ENCODE results near the gene RHOBTB3.
"Not testable (repeated sequence)": the region's sequence is repeated elsewhere in the genome, so short reads cannot be mapped to it uniquely, and the experiment has no call there.

Gene RHOBTB3

DNA sequence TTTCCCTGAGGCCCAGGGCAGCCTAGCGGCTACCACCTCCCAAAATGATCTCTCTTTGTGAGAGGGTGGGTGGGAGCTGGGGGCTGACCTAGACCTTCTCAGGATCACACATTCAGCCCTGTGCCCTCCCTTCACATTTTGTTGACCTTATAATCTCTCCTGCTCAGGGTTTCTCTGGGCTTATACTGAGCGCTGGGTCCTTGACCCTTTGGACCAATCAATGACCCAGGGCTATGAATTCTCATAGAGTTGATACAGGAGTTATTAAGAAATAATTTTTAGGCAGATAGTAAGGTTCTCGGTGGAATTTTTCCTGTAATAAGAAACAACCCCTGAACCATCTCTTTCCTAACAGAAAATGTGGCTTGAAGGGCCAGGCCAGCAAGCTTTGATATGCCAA is 69.4 kb downstream of the RHOBTB3 start:
- no peak for DNase-seq (ENCODE audit: low read depth in 2 of 2)

DNA sequence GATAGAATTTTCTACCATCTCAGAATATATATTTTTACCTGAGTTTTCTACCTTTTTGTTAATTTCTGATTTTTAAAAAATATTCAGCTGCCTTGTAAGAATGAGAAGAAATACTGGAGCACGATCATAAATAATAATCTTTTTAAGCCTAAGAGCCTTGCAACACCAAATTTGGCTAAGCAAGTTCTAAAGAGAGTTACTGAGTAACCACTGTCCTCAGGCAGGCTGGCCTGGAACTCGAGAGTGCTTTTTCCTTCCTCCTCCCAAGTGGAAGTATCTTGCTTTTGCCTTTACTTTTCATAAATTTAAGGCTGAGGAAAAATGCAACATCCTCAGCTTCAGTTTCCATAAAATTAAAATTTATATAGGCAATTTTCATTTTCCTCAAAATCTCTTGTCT is 70.4 kb downstream of the RHOBTB3 start:
- DNase-seq (ENCODE audit: low read depth in 2 of 2): no peak

DNA sequence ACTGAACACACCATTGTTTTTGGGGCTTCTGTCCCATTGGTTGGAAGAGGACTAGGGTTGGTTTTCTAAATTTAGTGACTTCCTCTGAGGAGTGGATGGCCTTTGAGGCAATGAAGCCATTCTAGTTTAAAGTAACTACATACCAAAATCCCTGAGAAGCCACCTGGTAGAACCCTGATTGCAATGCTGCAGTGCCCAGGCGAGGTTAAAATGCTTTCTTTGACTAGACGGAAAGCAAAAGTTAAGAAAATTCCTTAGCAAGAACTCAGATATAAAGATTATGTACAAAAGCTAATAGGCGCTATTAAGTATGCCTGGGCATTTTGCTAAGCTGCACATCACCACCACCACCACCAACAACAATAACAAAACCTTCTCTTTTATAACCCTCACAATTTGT is 70.8 kb downstream of the RHOBTB3 start:
- no peak for DNase-seq (ENCODE audit: low read depth in 2 of 2)

DNA sequence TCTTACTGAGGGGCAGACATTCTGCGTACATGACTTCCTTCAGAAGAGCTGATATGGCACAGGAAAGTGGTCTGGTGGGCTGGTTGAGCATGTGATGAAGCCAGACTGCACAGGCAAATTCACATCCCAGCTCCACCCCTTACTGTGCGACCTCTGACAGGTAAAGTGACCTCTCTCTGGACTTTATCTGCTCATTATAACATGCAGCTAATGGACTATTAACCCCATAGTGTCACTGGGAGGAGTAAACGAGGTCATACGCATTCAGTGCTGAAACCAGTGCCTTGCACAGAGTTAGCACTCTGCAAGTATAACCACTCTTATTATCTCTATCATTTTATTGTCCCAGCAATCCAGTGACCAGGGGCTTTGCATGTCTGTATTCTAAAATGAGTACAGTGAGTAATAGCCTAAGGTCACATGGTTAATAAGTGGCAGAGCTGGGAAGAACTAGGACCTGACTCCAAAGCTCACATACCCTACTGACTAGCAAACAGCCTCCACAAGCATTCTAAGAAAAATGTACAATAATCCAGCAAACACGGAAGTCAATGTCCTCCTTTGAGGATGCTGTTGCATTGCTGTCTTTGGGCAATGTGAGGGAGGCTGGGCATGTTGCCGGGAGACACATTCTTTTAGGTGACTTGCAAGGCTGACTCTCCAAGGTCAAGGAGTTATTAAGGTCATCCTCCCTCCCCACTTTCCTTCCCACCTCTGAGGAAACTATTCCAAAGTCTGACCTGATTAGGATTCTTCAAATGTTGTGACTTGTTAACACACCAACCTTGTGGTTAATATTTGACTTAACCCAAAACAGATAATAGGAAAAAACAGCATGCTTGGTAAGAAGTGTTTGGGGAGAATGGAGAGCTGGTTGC is 72.4 kb downstream of the RHOBTB3 start:
- DNase-seq (ENCODE audit: low read depth in 2 of 2): no peak

DNA sequence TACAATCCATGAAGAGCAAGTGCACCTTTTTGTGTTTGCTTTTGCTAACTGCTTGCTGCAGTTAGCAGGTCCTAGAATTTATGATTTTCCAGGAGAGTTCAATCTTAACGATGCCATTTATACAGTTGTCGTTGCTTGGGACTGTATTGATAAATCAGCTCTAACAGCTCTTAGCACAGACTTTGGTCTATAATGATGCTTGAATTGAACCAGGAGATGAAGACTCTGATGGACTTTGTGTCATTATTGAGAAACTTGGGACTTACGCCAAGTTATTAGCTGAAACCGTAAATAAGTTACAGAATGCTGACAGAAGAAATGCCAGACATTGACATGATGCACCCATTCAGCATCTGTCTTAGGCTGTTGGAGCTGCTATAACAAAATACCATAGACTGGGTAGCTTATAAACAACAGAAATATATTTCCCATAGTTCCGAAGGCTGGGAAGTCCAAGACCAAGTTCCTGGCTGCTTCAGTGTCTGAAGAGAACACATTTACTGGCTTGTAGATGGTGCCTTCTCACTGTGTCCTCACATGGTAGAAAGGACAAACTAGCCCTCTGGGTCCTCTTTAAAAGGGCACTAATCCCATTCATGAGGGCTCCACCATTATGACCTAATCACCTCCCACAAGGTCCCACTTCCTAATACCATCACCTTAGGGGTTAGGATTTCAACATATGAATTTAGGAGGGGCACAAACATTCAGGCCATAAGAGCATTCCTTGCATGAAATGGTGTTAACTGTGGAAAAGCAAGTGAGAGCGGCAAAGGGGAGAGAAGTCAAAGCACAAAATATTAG is 73.8 kb downstream of the RHOBTB3 start:
- DNase-seq (ENCODE audit: low read depth in 2 of 2): no peak

DNA sequence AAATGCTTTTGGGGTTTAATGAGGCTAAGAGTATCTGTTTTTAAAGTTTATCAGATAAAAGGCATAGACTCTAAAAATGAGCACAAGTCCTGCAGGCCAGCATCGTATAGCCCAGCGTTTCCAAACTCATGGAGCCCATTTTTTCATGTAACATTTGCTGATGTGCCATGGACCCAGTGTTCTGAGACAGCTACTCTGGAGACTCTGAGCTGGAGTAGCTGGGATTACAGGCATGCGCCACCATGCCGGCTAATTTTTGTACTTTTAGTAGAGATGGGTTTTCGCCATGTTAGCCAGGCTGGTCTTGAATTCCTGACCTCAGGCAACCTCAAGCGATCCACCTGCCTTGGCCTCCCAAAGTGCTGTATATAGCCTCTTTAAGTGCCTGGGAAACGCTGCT is 75.6 kb downstream of the RHOBTB3 start:
- DNase-seq (ENCODE audit: low read depth in 2 of 2): no peak

DNA sequence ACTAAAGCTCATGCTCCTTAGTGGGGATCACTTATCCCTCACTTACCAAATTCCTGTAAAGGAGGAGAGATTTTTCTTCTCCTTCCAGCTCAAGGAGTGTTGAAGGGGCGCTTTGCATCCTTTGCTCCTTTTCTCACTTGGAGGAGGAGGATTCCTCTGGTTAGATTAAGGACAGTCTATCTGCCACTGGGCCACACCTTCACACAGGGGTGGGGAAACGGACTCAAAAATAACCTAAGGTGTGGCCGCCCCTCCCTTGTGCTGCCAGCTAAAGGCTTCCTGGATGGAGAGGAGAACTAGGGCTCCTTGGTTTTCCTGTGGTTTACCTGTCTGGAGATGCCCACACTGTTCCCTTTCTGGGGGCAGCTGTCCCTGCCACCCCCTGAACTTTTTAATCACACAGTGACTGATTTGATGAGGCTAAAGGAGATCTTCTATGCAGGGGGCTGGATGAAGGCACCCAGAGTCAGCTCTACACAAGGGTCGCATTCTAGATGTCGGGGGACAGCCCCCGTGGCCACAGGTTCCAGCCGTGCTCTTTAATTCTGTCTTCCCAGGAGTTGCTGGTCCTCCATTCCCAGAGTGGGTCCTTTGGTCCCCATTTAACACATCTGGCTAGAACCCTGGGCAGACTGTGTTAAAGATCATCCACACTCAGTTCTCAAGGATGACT is 77.0 kb downstream of the RHOBTB3 start:
- DNase-seq (ENCODE audit: low read depth in 2 of 2): no peak

DNA sequence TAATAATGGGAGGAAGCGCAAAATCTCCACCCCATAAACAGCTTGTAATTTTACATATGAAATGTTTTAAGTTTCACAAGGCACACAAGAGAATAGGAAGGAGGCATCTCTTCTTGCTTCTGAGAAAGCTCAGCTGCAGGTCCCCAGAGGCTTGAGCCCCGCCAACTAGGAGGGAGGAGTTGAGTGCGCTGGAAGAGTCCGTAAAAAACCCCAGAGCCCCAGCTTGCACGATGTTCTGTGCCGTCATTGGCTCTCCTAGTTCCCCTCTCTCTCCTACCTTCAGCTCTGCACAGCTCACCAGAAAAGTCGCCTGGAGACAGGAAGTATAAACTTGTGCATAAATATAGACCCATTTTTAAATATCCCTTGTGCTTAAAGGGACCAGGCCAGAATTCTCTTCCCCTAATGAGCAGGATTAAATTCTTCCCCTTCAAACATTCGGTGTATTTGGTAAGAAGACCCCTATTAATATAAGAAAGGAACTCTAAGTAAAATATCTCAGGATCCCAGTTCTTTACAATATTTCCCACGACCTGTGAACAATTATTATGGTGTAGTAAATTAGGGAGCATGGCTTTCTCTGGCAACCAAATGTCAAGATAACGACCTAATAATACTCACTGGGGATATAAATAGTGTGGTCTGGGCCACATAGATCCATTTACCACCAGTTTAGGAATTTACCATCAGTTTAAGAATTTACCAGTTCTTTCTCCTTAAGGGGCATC is 77.7 kb downstream of the RHOBTB3 start:
- peak; percentile 50 to 53 for DNase-seq (ENCODE audit: low read depth in 2 of 2)

DNA sequence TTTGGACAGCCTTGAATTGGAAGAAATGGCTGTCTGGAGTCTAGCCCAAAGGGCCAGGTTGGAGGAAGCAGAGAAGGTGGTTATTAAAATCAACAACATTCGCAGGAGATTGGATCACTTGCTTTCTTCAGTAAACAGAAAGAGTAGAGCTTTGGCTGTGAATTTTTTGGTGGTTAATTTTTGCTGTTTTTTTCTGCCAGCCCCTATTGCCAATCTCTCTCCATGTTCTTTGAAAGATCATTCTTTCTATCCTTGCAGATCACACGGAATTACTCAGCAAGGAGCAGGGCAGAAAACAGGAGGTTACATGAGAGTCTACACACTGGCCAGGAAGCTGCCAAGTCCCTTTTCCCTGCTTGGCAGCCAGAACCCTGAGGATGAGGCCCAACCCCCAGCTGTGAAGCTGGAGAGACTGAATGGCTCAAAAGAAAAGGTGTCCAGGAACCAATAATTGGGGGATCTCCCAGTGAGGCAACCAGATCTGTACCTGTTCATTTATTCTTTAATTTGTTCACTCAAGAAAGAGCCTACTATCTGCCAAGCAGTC is 78.4 kb downstream of the RHOBTB3 start:
- no peak for DNase-seq (ENCODE audit: low read depth in 2 of 2)

DNA sequence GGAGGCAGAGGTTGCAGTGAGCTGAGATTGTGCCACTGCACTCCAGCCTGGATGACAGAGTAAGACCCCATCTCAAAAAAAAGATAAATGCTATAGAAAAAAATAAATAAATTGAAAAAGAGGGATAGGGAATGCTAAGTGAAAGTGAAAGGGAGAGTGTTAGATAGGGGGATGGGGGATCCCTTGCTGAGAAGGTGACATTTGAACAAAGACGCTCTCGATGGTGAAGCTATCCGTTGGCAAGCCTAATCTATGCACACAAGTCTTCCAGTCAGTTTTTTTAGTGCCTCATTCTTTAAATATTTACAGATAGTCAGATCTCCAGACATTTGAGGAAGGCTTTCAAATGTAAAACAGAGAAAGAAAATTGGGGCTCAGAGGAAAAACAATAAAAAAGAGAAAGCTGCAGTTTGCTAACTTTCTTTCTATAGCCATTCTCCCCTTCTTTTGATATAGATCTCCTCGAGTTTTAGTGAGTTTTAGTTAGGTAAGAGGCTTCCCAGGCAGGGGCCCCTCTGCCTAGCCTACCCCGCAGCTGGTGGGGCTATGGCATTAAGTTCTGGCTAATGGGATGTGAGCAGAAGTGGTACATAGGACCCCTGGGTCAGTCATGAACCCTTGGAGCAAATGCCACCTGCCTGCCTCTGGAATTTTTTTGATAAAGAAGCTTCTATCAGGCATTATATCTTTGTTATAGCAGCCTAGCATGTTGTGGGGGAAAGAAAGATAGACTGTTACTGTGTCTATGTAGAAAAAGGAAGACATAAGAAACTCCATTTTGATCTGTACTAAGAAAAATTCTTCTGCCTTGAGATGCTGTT is 79.4 kb downstream of the RHOBTB3 start:
- DNase-seq (ENCODE audit: low read depth in 2 of 2): no peak

DNA sequence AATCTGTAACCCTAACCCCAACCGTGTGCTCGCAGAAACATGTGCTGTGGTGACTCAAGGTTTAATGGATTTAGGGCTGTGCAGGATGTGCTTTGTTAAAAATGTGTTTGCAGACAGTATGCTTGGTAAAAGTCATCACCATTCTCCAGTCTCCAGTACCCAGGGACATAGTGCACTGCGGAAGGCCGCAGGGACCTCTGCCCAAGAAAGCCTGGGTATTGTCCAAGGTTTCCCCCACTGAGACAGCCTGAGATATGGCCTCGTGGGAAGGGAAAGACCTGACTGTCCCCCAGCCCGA is 79.9 kb downstream of the RHOBTB3 start:
- DNase-seq (ENCODE audit: low read depth in 2 of 2): not testable (repeated sequence)

DNA sequence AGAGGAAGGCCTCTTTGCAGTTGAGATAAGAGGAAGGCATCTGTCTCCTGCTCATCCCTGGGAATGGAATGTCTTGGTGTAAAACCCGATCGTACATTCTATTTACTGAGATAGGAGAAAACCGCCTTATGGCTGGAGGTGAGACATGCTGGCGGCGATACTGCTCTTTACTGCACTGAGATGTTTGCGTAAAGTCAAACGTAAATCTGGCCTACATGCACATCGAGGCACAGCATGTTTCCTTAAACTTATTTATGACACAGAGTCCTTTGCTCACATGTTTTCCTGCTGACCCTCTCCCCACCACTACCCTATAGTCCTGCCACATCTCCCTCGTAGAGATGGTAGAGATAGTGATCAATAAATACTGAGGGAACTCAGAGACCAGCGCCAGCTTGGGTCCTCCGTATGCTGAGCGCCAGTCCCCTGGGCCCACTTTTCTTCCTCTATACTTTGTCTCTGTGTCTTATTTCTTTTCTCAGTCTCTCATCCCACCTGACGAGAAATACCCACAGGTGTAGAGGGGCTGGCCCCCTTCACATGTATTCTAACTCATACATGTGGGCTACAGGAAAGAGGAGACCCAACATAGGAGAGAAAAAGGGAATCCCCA is 80.4 kb downstream of the RHOBTB3 start:
- not testable (repeated sequence) for DNase-seq (ENCODE audit: low read depth in 2 of 2)

DNA sequence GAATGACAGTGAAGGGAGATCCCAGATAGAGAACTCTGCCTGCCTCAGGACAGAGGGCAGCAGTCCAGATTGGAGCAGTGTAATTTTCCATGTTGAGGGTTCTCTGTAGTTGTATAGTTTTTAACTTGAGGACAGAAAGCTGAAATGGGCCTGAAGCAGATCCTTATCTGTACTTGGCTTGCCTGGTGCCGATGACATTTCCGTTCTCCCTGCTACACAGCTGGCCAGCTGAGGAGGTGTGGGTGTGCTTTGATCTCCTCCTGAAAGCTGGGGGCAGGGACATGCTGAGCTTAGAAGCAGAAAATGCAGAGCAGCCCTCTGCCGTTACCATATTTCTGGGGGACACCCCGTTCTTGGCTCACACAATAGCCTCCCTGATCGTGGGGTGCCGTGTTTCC is 80.9 kb downstream of the RHOBTB3 start:
- DNase-seq (ENCODE audit: low read depth in 2 of 2): no peak

DNA sequence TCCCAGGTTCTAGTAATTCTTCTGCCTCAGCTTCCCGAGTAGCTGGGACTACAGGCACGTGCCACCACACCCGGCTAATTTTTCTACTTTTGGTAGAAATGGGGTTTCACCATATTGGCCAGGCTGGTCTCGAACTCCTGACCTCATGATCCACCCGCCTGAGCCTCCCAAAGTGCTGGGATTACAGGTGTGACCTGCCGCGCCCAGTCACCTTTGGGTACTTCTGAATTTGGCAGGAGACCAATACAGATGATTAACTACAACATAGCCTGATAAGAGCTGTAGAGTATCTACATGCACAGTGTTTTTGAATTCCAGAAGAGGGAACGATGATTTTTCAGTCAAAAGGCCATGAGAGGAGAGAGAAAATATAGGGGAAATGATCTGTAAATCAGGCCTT is 81.9 kb downstream of the RHOBTB3 start:
- not testable (repeated sequence) for DNase-seq (ENCODE audit: low read depth in 2 of 2)

DNA sequence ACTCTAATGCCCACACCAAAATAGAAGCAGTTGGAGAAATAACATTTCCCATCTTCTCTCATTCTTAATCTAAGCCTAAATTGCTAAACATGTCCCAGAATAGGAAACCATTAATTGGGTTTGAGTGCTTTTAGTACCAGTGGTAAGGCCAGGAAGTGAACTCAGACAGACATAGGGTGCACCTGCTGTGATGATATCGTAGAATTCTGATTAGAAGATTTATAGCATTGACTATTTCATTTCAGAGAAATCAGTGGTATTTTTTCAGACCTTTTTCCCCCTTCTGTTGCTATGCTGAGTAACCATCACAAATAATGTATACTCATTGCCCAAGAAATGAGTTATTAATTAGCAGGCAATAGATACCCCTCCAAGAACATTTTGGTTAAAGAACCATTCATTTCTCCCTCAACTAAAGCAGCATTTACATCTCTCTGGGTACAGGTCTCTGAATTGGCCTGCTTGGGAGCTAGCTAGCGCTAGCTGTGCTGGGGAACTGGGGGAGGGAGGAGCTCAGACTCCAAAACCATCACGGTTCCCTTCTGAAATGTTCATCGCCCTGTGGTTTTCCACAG is 84.1 kb downstream of the RHOBTB3 start:
- DNase-seq (ENCODE audit: low read depth in 2 of 2): no peak

DNA sequence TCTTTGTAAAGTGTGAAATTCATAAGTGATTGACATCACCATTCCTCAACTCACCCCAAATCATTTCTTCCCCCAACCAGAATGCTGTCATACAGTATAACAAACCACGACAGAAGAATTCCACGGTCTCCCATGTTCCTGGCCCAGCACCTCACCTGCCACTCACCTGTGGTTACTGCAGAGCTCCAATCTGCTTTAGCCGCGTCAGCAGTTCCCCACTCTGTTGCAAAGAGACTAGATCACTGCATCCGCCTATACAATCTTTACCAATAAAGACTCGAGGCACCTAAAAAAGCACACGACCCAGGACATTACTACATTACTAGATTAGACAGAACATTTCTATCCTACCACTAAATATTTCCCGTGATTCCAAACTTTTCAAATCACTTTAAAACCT is 85.2 kb downstream of the RHOBTB3 start:
- DNase-seq (ENCODE audit: low read depth in 2 of 2): no peak

DNA sequence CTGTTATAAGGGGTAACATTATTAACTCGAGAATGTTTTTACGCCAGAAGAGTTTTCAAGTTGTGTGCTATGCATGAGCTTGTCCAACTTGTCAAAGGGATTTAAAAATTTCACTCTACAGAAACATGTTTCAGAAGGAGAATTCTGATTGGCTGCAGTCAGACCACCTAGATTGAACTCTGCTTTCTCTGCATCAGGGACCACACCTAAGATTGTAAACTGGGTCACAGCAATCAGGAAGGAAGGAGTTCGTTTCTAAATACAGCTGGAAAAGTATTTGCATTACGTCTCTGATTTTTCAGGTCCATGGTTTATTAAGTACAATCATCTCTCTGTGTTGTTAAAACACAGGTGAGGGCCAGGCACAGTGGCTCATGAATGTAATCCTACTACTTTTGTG is 85.6 kb downstream of the RHOBTB3 start:
- no peak for DNase-seq (ENCODE audit: low read depth in 2 of 2)

DNA sequence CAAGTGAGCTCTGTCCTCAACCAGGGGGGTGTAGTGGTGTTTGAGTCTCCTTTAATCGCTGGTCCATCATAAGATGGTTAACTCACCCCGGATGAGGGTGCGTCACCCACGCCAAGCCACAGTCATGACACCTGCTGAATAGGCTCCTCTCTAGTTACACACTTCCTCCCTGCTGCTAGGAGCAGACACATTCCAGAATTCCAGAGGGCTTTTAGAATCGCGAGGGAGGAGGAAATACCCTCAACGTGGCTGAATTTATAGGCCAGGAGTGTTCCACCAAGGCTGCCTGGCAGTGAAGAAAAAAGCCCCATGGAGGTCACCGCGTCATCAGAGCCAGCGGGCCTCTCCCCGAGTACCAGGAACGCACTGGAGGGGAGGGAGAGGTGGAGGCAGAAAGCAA is 86.3 kb downstream of the RHOBTB3 start:
- no peak for DNase-seq (ENCODE audit: low read depth in 2 of 2)

DNA sequence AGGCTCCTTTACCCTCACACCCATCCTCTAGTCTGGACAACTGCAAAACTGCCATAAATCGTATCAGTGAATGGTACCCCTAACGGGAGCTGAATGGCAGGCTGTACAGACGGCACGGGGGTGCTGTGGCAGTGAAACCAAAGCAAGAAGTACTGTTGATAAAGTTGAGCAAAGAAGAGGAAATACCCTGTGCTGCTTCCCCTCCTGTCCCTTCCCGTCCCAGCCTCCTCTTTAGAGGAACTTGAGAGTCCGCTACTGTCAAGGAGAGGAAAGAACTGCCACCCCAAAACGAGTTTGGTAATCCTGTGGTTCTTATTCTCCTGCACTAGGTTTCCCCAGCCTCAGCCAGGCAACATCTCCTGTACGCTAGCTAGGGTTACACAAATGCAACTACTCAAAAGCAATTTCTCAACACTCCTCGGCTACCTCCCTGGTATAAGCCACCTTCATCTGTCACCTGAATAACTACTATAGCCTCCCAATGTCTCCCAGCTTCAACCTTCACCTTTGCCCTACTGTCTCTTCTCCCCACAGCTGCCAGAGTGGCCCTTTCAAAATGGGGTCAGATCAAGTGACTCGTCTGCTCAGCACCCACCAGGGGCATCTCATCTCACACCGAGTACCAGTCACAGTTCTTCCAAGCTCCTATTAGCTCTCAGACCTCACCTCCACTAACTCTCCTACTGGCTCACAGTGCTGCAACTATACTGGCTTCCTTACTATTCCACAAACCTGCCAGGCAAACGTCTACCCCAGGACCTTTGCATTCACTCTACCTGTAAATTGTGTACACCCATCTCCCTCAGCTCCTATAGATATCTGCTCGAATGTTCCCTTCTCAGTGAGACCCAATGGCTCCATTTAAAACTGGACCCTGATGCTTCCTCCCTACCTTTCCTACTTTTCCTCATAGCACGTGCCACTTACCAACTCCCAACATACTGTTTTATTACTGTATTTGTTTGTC is 87.3 kb downstream of the RHOBTB3 start:
- DNase-seq (ENCODE audit: low read depth in 2 of 2): no peak
